Cerebellar cortex (tissue), 1 donor: Measurements from ENCODE around the gene SLC16A8.
"Not testable (repeated sequence)": the region's sequence is repeated elsewhere in the genome, so short reads cannot be mapped to it uniquely, and the experiment has no call there.

Source experiments
- DNase-seq: peaks from one replicate; pipeline ENCODE4 v3.0.0-alpha.2; 2015; ENCODE audit warnings: low spot score

The SLC16A8 gene

DNA sequence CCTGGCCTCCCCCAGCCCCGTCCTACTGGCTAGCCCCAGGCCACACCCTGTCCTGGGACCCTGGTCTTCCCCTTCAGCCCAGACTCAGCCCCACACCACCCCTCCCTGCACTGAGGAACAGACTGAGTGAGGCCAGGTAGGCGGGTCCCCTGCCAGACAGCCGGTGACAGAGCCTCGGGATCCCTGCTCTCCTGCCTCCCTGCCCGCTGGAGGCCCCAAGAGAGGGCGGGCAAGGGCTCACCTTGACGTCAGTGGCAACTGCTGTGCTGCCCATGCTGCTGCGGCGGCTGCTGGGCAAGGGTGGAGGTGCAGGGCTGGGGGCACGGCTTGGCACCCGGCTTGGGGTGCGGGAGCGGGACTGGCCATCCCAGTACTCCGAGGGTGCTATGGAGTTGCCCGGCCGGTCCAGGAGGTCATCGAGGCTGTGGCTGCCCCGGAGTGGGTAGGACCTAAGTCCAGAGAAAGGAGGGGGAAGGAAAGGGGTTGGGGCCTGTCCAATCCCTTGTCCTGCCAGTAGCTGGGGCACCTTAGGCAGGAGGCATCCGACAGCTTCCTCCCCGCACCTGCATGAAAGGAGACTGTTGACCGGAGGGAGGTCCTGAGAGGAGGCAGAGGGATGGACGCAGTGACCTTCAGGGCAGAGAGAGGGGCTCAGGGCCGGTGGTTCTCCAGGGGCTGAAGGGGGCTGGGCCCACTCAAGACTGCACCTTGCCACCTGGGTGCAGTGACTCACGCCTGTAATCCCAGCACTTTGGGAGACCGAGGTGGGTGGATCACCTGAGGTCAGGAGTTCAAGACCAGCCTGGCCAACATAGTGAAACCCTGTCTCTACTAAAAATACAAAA, 2.2 kb upstream of the SLC16A8 start:
- no peak for DNase-seq

DNA sequence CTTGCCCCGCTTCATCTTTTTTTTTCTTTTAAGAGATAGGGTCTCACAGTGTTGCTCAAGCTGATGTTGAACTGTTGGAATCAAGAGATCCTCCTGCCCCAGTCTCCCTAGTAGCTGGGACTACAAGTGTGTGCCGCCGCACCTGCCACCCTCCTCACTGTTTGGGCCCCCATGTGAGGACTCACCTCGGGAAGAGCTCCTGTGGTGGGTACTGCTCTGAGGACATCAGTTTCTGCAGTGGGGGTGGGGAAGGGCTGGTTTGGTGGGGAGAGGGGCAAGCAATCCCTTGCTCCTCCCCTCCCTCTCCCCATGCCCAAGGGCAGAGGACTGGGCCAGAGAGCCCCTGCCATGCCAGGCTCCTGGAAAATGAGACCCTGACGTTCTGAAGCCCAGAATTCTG, 1.5 kb upstream of the SLC16A8 start:
- DNase-seq = no peak

DNA sequence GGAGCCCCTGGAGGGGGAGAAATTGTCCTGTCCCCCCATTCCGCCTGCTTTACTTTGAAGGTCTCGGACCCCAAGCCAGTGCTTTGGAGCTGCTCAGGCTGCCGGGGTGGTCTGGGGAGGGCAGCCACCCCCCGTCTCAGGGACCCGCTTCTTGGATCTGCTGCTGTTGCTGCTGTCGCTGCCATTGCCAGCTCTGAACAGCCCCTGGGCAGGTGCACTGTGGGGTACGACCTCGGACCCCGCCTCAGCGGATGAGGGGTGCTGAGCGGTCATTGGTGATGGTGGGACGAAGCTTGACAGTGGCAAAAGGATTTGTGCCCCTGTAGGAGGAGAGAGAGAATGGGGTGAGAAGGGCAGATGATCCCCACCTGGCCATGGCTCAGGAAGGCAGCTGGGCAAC, 1.1 kb upstream of the SLC16A8 start:
- DNase-seq = no peak

DNA sequence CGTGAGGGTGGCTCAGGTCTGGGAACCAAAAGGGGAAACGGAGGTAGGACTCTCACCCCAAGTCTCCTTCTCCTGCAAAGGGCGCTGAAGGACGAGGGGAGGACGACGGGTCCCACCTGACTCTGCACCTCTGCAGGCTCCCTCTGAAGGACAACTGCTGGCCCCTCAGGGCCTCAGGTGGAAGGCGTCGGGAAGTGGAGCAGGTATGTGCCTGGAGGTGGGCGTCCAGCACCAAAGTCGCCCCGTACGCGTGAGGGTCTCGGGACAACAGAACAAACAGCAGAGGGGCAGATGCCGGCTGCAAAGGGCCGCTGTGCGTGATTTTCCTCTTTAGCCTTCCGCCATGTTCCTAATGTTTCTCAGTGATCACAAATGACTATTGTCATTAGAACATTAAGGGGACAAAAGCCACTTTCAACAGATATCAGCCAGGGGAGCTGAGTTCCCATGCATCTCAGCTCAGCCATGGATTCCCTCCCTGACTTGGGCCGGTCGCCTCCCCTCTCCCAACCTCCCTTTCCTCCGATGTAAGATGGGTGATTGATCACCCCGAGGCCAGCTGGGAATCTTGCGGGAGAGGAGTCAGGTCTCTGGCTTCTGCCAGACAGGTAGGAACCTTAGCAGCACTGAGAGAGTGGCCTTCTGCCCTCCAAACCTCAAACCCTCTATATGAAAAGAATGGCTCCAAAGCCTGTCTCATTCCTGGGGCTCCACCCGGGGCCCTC, 836 bp downstream of the SLC16A8 start:
- DNase-seq = no peak

DNA sequence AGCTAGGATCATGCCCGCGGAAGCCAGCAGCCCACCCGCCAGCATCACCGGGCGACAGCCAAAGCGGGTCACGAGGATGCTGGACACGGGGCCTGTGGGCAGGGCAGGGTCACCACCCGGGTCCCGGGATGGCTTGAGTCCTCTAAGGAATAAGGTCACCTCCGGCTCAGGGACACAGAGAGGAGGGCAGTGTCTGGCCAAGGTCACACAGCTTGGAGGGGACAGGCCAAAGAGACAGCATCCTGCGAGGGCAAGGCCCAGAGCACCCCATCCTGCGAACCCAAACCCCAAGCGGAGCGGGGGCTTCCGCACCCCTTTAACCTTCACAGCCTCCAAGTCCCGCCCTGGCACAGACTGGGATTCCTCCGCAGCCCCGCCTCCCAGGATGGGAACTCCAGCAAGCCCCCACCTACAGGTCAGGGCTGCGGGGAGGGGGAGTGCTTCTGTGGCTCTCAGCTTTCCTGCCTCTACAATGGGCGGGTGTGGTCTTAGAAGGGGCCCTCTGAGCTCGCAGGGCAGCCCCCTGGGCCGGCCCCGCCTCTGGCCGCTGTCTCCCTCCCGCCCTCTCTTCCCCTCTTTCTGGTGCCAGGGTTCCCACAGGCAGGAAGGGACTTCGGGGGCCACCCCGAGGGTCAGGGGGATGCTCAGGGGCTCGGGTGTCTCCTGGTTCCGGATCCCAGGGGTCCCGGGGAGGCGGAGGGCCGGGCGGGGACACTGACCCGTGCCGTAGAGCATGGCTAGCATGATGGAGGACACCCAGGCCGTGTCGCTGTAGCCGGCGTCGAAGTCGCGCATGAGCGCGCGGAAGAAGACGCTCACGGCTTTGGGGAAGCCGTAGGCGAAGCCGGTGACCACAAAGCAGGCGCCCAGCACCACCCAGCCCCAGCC, 1.8 kb downstream of the SLC16A8 start:
- DNase-seq = no peak

DNA sequence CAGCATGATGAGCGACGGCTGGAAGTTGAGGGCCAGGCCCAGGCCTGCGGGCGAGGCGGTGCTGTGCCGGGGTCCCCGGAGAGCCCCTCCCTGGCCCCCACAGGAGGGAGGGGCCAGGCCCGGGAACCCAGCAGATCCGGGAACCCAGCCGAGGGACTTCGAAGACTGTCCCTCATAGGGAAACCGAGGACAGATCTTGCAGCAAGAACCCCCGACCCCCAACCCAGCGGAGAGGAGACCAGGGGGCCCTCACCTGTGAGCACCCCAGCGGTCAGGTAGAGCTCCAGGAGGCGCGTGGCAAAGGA, 2.4 kb downstream of the SLC16A8 start:
- DNase-seq = no peak

DNA sequence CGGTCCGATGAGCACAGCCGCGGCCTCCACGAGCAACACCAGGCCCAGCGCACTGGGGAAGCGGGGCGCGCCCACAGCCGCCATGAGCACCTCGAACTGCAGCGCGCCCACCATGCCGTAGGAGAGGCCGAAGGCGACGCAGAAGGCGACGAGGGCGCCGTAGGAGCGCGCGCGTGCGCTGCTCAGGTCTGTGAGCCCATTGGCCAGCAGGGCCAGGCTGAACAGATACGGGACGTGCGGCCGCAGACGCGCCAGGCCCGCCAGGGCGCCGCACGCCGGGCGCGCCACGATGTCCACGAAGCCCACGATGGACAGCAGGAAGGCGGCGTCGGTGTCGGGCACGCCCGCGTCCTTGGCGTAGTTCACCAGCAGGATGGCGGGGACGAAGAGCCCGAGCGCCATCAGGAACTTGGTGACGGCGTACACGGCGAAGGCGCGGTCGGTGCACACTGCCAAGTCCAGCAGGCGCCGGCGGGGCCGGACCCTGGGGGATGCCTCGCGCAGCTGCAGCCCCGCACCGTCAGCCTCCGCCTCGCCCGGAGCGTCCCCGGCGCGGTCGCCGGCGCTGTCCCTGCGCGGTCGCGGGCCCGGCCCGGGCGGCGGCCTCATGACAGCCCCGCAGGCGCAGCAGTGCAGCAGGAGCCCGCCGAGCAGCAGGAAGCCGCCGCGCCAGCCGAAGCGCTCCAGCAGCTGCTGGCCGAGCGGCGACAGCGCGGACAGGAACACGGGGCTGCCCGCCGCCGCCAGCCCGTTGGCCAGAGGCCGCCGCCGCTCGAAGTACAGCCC, 2.9 kb downstream of the SLC16A8 start:
- no peak for DNase-seq

DNA sequence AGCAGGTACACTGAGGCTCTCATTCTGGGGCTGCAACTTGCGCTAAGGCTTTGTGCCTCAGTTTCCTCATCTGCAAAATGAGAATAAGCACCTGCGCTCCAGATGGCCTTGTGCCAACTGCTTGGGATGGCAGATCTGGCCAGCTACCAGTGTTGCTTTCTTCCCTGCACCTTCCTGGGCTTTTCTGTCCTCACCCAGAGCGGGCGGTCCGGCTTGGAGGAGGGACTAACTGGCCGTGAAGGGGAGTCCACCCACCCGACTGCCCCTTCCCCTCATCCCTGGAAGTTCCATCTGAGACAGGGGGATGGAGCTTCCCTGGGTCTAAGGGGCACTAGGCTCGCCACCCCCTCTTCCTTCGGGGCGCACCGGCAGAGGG, 3.5 kb downstream of the SLC16A8 start:
- no peak for DNase-seq

DNA sequence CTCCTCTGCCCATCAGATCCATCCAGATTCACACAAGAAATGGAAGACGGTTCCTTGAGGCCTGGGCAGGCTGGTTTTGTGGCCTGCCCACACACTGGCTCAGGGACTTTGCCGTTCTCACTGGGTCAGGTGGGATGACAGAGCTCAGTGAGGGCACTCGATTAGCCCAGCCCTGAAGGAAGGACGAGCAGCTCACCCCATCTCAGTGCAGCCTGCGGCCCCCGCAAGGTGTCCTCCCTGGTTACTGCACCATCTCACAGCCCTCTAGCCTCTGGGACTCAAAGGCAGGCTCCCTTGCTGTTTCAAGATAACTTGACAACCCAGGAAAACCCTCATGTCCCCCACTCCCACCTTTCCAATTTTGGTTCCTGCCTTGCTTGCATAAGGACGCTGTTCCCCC, 4.2 kb downstream of the SLC16A8 start:
- DNase-seq = no peak

DNA sequence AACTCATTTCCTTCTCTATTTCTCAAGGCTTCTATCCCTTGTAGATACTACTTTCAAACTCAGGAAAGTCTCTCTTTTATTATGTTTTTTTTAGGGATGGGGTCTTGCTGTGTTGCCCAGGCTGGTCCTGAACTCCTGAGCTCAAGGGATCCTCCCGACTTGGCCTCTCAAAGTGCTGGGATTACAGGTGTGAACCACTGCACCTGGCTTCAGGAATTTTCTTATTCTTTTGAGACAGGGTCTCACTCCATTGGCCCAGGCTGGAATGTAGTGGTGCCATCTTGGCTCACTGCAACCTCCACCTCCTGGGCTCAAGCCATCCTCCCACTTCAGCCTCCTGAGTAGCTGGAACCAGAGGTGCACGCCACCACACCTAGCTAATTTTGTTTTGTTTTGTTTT, 4.8 kb downstream of the SLC16A8 start:
- DNase-seq = not testable (repeated sequence)

DNA sequence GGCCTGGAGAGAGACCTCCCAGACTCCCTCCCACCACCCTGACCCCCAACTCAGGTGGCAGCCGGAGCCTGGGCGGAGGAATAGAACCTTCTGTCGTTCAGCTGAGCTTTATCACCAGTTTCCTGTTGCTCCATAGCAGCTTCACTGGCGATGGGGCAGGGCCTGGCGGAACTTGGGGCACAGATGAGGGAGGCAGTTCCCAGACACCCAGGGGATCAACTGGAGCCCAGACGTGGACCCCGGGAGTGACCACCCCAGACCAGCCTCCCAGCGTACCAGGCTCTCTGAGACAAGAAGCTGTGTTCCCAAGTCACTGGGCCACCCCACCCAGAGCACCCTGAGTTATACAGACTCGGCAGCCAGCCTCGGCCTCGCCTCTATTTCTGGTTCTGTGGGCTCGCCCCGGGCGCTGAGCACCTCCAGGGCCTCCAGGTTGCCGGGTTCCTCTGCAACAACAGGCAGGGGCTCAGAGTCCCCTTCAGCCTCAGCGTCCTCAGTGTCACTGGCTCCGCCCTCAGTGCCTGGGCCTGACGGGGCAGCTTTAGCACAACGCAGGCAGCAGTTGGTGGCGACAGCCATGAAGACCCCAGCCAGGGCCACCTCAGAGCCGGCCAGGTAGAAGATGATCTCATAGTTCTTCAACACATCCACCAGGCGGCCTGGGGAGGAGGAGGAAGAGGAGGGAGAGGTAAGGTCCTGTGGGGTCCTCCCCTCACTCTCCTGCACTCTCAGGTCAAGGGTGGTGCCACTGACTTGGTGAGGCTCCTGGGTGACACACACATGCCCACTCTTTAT, 5.7 kb downstream of the SLC16A8 start:
- DNase-seq = no peak

DNA sequence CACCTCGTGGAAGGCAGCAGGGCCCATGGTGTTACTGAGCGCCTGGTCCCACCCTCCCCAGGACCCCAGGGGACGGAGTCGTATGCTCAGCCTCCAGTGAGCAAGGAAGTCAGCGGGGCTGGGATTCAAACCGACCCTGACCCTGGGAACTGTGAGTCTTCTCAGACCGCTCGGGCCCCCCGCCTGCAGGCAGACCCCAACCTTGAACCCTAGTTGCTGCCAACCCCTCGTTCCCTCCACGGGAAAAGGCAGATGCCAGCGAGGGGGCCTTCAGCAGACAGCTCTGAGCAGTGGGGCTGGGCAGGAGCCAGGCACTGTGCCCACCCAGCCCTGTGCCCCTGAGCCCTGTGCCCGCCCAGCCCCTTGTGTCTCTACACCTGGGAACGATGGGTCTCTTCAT, 6.4 kb downstream of the SLC16A8 start:
- DNase-seq = no peak

DNA sequence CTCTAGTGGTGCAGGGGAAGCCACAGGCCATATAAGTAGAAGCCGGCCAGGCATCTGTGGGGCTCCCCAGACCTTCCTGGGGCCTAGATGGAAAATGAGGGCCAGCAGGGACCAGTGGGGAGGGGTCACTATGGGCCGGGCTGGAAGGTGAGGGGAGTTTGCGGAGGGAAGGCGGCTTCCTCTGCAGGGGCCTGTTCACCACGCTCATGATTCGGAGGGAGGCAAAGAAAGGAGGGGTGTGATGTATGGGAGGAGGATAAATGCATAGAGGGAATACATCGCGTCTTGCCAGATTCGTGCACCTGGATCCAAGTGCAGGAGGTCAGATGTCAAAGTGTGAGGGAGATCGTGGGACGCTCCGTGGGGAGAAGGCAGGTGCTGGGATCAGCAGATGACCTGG, 6.9 kb downstream of the SLC16A8 start:
- no peak for DNase-seq

DNA sequence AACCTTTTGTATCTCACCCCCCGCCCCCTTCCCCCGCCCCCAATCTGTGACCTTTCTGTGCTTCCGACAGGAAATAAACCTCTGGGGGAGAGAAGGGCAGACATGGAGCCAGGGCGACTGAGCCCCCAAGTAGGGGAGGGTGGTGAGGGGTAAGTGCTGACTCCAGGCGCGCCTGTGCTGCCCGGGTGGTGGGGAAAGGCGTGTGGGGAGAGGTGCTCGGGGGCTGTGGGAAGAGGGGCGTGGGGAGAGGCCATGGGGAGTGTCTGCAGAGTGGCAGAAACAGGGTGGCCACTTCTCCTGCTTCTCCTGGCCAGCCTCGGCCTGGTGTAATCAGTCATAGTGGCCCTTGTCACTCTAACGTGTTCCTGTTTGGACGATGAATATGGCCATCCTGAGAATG, 8.0 kb downstream of the SLC16A8 start:
- no peak for DNase-seq

DNA sequence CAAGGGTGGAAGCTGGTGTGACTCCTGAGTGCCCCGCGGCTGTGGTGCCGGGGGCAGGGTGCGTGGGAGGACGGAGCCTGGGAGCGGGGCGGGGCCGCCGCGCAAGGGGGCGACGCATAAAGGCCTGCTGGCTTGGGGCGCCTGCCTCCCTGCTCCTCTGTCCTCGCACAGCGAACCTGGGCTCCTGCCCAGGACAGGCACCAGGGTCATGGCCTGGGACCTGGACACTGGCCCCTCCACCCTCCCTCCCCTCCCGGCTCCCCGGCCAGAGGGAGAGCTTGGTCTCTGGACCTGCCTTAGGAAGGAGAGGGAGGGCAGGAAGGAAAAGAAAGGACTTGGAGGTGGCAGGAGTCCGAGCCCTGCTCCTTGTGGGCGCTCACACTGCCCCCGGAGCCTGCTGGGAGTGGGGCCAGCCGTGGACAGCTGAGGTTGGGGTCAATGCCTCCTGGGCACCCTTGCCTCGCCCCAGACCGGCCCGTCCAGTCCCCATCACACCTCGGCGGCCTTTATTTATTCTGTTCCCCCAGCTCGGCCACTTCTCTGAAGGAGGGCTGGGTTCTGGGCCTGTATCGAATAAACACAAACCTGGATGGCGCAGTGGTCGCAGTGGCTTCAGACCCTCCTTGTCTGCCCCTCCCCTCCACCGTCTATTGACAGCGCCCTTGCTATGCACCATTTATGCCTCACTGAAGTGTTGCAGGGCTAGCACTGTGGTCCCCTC, 8.7 kb downstream of the SLC16A8 start:
- DNase-seq = no peak

DNA sequence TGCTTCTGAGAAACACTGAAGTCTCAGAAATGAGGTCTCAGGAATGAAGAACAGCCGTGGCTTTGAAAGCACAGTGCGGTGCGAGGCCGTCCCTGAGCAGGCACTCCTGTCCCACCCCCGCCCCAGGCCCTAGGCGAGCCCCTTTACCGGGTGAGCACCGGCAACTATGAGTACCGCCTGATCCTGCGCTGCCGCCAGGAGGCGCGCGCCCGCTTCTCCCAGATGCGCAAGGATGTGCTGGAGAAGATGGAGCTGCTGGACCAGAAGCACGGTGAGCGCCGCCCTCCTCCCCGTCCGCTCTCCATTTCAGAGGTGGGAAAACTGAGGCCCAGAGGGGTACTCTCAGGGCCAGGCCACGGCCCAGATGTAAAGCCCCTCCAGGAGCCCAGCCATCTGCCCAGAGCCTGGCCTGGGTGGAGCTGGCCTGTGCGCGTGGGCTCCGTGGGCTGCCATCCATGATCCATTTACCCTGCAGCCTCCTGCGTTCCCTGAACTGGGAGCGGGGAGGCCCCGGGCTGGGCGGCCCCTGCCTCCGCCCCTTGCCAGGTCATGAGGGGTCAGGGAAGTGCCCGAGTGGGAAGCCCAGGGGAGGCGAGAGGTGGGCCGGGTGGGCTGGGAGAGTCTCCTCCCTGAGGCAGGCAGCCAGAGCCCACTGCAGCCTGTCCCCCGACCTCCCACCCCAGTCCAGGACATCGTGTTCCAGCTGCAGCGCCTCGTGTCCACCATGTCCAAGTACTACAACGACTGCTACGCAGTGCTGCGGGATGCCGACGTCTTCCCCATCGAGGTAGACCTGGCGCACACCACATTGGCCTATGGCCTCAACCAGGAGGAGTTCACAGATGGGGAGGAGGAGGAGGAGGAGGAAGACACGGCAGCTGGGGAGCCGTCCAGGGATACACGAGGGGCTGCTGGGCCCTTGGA, 9.5 kb downstream of the SLC16A8 start:
- no peak for DNase-seq

DNA sequence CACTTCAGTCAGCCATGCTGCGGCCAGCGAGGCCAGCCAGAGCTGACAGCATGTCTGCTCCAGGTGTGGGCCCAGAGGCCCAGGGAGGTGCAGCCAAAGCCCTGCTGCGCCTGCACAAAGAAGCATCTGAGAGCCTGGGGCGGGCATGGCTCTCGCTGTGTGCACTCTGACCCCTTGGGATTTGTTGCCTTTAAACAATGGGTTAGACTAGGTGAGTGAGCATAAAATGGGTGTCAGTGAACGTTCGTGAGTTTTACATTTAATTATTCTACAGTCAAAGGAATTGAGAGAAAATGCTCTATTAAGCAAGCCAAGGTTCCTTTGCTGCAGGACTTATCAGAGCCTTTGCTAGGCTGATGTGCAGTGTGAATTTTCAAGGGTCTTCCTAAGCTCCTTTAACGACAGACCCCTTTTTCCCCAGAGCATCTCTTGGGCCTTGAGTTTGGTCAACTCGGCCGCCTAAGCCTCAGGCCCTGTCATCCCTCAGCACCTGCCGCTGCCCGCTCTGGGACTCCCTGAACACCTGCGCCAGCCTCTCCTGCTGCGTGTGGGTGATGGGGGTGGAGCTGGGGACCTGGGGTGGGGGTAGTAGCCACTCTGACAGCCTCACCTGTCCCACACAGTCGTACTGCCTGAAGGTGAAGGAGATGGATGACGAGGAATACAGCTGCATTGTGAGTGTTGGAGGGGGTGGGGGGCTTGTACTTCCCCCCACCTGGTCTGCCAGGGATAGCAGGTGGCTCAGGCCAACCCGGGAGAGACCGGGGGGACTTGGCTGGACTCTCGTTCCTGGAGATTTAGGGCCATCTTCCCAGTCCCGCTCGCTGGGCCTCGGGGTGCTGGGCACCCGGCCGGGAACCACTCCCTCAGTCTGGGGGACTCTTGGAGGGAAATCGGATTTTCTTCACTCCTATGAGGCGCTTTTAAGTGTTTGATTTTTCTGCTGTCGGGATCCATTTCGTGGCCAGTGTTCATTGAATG, 10.5 kb downstream of the SLC16A8 start:
- DNase-seq = no peak
